DMS 273 treated with DMSO at 0.1 percent for 48 hours (cell line): ENCODE data around the gene LRRC37A3.
"Not testable (repeated sequence)": the region's sequence is repeated elsewhere in the genome, so short reads cannot be mapped to it uniquely, and the experiment has no call there.

Experiments
- DNase-seq: peaks from one replicate; lab custom pipeline; 2025; lab: John Stamatoyannopoulos, UW

The LRRC37A3 gene

DNA sequence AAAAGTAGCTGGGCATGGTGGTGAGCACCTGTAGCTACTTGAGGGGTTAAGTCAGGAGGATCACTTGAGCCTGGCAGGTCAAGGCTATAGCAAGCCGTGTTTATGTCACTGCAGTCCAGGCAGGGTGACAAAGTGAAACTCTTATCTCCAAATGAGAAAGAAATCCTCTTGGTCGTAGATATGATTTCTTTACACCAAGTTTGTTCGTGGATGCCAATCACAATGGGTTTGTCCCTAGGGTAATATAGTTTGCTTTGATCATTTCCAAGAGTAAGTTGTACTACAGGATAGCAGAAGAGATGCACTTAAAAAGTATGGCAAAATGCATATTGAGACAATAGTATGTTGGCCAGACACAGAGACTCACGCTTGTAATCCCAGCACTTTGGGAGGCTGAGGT lies 6.0 kb upstream of the LRRC37A3 start:
- not testable (repeated sequence) for DNase-seq

- DNase-seq, result not testable (repeated sequence)
These were observed 3.8 kb upstream of the LRRC37A3 start for GRCh38 chr17:64923051-64923568.

DNA sequence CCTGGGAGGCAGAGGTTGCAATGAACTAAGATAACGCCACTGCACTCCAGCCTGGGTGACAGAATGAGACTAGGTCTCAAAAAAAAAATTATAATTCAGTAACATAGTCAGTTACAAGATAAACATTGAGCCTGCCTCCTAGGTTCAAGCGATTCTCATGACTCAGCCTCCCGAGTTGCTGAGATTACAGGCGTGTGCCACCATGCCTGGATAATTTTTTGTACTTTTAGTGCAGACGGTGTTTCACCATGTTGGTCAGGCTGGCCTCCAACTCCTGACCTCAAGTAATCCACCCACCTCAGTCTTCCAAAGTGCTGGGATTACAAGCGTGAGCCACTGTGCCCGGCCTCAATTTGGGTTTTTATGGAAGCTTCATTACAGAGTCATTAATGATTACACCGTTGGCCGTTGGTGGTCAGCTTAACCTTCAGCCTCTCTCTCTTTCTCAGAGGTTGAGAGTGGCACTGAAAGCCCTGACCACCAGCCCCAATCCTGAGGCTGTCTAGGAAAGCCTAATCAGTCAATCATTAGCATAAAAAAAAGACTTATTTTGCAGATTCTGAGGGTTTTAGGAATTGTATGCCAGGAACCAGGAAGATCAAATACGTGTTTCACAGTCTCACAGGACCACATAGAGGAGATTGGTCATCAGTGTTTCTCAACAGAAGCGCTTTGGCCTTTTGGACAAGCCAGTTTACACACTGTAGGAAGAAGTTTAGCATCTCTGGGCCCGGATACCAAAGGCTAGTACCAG lies 1.3 kb upstream of the LRRC37A3 start:
- no peak for DNase-seq

DNA sequence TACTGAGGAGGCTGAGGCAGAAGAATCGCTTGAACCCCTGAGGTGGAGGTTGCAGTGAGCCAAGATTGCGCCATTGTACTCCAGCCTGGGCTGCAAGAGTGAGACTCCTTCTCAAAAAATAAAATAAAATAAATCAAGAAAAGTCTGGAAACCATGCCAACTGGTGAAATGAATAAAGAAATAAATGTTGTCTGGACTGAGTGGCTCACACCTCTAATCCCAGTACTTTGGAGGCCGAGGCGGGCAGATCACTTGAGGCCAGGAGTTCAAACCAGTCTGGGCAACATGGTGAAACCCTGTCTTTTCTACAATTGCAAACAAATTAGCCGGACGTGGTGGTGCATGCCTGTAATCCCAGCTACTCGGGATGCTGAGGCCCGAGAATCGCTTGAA lies 744 bp upstream of the LRRC37A3 start:
- no peak for DNase-seq

DNA sequence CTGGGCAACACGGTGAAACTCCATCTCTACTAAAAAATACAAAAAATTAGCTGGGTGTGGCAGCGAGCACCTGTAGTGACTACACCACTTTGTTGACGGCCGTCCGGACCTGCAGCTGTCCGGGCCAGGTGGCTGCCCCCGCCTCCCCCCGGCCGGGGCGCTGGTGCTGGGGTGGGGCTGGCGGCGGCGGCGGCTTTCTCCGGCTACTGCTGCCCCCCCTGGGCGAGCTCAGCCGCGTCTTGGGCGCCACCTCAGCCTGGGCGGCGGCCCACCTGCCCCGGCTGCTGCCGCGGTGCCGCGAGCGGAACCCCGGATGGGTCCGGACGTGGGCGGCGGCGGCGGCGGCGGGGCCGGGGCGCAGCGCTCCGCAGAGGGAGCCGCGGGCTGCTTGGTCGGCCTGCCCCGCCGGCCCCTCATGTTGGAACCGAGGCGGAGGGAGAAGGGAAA lies 413 bp downstream of the LRRC37A3 start:
- DNase-seq, result not testable (repeated sequence)

GRCh38 chr17:64917540-64917939 lies 1.7 kb downstream of the LRRC37A3 start:
- DNase-seq, result not testable (repeated sequence)

GRCh38 chr17:64915244-64915643 lies 4.0 kb downstream of the LRRC37A3 start:
- DNase-seq, result not testable (repeated sequence)

- DNase-seq, result not testable (repeated sequence)
These were observed 9.1 kb downstream of the LRRC37A3 start for GRCh38 chr17:64910191-64910514.

GRCh38 chr17:64909511-64910190 lies 9.6 kb downstream of the LRRC37A3 start:
- DNase-seq, result not testable (repeated sequence)

DNA sequence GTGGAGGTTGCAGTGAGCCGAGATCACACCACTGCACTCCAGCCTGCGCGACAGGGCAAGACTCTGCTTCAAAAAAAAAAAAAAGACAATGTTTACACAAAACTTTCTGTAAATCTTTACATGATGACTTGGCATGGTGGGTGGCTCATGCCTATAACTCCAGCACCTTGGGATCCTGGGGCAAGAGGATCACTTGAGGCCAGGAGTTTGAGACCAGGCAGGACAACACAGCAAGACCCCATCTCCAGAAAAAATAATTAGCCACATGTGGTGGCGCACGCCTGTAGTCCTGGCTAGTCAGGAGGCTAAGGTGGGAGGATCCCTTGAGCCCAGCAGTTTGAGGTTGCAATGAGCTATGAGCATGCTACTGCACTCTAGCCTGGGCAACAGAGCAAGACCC lies 15.2 kb downstream of the LRRC37A3 start:
- DNase-seq, result not testable (repeated sequence)

- not testable (repeated sequence) for DNase-seq
These were observed 22.1 kb downstream of the LRRC37A3 start for GRCh38 chr17:64897136-64897535.

DNA sequence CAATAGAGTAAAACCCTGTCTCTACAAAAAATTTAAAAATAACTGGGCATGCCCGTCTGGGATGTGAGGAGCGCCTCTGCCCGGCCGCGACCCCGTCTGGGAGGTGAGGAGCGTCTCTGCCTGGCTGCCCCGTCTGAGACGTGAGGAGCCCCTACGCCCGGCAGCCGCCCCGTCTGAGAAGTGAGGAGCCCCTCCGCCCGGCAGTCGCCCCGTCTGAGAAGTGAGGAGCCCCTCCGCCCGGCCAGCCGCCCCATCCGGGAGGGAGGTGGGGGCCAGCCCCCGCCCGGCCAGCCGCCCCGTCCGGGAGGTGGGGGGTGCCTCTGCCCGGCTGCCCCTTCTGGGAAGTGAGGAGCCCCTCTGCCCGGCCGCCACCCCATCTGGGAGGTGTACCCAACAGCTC lies 45.1 kb downstream of the LRRC37A3 start:
- not testable (repeated sequence) for DNase-seq

DNA sequence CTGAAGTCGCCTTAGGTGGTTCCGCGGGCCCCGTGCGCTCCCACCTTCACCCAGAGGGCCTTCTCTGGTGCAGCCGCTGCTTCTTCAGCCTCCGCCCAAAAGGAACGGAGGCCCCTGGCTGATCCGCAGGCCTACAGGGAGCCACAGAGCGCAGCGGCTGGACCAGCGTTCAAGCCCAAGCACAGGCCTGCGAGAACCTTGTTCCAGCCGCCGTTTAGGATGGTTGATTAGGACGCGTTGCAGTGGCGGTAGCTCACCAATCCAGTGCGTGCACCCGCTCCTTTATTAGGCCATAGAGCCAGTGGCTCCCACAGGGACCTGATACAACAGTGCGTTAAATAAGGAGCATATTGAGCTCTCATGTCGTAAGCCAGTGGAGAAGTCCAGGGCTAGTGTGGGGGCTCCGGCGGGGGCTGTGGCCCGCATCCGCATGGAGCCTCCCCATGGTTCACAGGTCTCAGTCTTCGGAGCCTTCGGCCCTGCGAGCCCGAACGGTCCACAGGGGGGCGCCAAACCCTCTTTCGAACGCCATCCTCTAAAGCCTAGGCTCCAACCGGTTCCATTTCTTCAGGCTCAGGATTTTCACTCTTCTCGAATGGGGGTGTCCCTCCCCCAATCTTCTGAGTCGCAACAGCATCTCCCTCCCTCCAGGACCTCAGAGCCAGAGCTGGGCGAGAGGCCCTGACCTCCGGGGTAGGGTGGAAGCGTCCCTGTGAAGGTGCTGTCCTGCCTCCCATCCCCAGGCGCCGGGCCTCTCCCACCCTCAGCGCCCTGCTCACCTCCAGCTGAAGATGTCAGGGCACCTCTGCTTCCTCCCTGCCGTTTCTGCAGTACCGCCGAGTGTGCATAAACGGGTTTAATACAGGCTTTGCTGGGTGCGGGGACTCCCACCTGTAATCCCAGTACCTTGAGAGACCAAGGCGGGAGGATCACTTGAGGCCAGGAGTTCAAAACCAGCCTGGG lies 71.5 kb downstream of the LRRC37A3 start:
- not testable (repeated sequence) for DNase-seq

DNA sequence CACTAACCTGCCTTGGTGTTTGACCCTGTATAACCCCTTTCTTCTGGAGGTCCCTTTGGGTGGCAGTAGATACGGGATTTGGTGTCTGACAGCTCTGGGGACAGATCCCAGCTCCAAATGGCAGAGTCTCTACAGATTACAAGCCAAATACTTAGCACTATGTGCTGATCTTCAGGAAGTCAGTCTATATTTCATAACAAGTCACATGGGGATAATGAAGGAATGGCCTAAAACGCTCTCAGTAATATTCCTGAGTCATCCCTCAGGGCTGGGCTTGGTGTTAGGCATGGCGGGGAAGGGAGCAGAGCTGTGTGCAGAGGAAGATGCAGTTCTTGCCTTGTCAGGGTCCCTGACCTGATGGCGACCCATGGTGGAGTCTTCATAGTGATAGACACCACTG lies 72.4 kb downstream of the LRRC37A3 start:
- not testable (repeated sequence) for DNase-seq

DNA sequence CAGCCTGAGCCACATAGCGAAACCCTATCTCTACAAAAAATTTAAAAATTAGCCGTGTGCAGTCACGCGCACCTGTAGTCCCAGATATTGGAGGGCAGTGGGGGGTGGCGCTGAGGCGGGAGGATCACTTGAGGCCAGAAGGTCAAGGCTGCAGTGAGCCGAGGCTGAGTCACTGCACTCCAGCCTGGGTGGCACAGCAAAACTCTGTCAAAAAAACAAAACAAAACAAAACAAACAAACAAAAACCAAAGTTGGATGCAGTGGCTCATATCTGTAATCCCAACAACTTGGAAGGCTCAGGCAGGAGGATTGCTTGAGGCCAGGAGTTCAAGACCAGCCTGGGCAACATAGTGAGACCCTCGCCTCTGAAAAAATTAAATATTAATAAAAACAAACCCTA lies 75.4 kb downstream of the LRRC37A3 start:
- not testable (repeated sequence) for DNase-seq

DNA sequence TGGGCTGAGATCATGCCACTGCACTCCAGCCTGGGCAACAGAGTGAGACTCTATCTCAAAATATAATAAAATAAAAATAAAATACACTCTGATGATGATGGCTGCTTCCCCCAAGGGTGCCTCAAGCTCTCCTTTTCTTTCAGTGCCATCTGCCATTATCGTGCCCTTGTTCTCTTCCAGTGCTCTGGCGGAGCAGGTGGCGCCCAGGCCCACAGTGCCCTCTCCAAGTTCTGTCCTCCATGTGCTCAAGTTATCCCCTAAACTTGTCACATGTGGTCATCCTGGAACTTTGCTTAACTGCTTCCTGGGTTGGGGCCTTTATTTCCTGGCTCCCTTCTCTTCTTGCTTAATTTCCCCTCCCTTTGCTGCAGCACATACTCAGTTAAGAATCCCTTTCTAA lies 76.4 kb downstream of the LRRC37A3 start:
- not testable (repeated sequence) for DNase-seq

DNA sequence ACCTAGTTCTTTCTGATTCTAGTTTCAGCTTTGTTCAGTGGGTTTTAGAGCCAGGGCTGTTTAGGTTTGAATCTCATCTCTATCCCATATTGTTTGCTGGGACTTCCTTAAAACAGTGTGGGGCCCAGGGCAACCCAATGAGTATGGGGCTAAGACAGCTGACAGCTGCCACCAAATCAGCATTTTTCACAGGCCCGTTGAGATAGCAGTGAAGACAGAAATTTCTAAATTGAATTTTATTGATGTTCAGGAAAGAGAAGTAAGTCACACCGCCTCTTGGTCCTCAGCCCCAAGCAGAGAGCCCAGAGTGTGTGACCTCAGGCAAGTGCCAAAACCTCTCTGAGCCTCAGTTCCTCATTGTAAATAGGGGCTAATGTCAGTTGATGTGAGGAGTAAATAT lies 78.3 kb downstream of the LRRC37A3 start:
- DNase-seq, result not testable (repeated sequence)

DNA sequence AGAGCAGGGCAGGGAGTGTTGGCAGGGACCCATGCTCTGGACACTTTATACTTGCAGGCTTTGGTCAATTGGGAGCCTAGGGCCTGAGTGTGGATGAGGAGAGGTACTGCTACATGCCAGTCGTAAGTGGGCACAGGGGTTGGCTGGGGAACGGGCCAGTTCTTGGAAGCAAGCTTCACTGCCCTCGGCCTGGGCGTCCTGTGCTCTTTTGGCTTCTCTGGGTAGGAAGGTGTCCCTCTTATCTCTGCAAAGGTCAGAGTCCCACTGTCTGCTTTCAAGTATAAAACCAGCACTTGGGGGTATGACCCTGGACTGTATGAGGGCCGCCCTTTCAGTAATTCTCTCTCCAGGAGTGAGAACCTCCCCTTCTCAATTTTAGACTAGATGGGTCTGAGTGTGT lies 80.8 kb downstream of the LRRC37A3 start:
- DNase-seq, result not testable (repeated sequence)

GRCh38 chr17:64837018-64837761 lies 82.1 kb downstream of the LRRC37A3 start:
- DNase-seq, result not testable (repeated sequence)

- DNase-seq, result not testable (repeated sequence)
These were observed 82.7 kb downstream of the LRRC37A3 start for GRCh38 chr17:64836623-64837017.

DNA sequence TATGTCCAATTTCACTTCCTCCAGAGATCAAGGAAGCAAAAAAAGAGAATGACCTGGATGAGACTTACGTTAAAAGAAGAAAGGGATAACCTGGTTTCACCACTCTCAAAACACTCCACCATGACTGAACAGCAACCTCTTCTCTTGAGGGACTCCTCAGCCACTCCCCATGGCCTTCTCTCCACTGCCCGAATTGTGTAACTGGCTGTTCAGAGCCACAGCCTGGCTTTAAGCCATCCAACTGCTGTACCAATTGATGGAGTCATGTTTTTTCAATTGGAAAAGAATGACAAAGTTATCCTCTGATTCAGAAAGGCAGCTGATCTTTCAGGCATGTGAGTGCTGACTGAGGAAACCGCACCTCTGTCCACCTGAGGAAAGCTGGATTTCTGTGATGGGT lies 85.2 kb downstream of the LRRC37A3 start:
- DNase-seq, result not testable (repeated sequence)
